PFSK-1 (cell line): ENCODE results near the gene ROM1.

Experiments used
- POLR2AphosphoS5 ChIP-seq: IDR thresholded peaks from 2 replicates; pipeline ENCODE4 v1.6.1; 2012; ENCODE audit warnings: low read depth, mild to moderate bottlenecking, control low read depth, low read length, moderate library complexity
- TAF1 ChIP-seq: IDR thresholded peaks from 2 replicates; pipeline ENCODE4 v1.6.1; 2012; ENCODE audit warnings: low read length, control low read depth, borderline replicate concordance; ENCODE audit not compliant: insufficient read depth
- TF ChIP-seq, protein P1 (sequence below), 2 experiments: IDR thresholded peaks; 2 replicates each; pipeline versions ENCODE4 v1.6.1 to v1.8.0; 2011 to 2012; ENCODE audit warnings: low read depth in 2 of 2, low read length in 2 of 2, control low read depth in 1 of 2, inconsistent platforms in 1 of 2, mild to moderate bottlenecking in 1 of 2, moderate library complexity in 1 of 2; ENCODE audit not compliant: insufficient read depth in 1 of 2

DNA sequence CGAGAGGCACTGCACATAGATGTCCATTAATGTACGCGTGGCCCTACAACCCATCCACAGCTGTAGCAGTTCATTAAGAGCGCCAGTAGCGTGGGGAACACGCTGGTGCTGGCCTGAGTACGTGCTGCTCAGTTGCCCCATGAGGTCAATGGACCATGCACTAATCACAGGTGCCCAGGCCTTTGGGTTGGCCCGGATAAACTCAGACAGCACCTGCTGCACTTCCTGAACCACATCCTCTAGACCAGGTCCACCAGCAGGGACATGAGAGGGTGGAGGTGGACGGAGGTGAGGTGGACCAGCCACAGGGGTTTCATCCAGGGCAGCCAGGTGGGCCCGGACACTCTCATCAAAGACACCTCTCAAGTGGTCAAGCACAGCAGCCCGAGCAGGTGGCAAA, 36.4 kb downstream of the ROM1 start:
- TF ChIP-seq POLR2AphosphoS5: no peak
- TF ChIP-seq, protein P1, sequence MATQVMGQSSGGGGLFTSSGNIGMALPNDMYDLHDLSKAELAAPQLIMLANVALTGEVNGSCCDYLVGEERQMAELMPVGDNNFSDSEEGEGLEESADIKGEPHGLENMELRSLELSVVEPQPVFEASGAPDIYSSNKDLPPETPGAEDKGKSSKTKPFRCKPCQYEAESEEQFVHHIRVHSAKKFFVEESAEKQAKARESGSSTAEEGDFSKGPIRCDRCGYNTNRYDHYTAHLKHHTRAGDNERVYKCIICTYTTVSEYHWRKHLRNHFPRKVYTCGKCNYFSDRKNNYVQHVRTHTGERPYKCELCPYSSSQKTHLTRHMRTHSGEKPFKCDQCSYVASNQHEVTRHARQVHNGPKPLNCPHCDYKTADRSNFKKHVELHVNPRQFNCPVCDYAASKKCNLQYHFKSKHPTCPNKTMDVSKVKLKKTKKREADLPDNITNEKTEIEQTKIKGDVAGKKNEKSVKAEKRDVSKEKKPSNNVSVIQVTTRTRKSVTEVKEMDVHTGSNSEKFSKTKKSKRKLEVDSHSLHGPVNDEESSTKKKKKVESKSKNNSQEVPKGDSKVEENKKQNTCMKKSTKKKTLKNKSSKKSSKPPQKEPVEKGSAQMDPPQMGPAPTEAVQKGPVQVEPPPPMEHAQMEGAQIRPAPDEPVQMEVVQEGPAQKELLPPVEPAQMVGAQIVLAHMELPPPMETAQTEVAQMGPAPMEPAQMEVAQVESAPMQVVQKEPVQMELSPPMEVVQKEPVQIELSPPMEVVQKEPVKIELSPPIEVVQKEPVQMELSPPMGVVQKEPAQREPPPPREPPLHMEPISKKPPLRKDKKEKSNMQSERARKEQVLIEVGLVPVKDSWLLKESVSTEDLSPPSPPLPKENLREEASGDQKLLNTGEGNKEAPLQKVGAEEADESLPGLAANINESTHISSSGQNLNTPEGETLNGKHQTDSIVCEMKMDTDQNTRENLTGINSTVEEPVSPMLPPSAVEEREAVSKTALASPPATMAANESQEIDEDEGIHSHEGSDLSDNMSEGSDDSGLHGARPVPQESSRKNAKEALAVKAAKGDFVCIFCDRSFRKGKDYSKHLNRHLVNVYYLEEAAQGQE (IDR thresholded peaks at IDR 0.05; ENCODE audit: insufficient read depth in 1 of 2, low read depth in 2 of 2, low read length in 2 of 2): no peak
- TF ChIP-seq TAF1: no peak
